Activated CD8-positive, alpha-beta memory T cell treated with anti-CD3 and anti-CD28 coated beads, Interleukin-2, amount 50 U/mL, for 48 hours (primary cell): Measurements from ENCODE around the gene KRTAP3-1.

Experiments
- DNase-seq: peaks from one replicate; pipeline ENCODE4 v3.0.0-alpha.2; 2020

KRTAP3-1 gene

DNA sequence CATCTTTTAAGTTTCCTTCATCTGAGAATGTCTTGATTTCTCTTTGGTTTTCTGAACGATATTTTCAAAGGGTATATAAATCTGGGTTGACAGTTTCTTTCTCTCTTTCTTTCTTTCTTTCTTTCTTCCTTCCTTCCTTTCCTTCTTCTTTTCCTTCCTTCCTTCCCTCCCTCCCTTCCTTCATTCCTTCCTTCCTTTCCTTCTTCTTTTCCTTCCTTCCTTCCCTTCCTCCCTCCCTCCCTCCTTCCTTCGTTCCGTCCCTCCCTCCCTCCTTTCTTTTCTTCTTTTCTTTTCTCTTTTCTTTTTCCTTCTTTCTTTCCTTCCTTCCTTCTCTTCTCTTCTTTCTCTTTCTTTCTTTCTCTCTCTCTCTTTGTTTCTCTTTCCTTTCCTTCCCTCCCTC is 34.6 kb downstream of the KRTAP3-1 start:
- no peak for DNase-seq

DNA sequence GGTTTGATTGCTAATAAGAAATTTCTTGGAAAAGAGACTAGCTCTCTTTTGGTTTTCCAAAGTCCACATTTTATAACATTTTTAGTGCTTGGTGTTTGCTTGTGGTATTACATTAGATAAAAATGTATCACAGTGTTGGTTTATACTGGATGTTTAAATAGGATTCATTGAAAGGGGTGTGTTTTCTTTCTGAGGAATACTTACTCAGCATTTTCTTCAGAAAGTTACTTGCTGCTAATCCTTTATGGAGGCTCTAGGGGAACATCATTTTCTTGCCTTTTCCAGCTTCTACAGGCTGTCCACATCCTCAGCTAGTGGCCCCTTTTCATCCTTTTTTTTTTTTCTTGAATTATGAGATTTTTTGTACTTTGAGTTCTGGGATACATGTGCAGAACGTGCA is 41.3 kb downstream of the KRTAP3-1 start:
- no peak for DNase-seq

GRCh38 chr17:40966848-40967247 is 42.1 kb downstream of the KRTAP3-1 start, which contains the start of gene KRT39:
TSS of gene KRT39 (minus strand) at chr17:40966948. CDS start at chr17:40966856, 92 bp downstream.
- DNase-seq: no peak

- no peak for DNase-seq
These were observed 45.1 kb downstream of the KRTAP3-1 start for GRCh38 chr17:40963838-40964237.

DNA sequence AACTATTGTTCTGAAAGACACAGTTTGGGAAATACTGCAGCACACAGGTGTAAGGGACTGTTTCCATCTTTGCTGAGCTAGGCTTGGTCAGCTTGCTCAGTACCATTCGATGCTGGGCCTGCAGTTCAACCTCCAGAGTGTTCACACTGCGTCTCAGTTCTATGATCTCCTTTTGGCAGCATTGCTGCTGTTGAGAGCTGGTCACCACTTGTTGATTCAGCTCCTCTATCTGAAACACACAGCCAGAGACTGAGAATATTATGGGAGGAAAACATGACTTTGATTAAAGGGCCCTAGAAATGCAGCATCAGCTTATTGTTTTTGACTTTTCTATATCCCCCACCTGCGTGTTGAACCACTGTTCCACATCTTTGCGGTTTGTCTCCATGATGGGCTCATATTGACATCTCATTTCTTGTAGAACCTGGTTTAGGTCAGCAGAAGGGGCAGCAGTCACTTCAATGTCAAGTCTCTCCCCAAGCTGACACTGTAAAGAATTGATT is 46.8 kb downstream of the KRTAP3-1 start:
- no peak for DNase-seq

GRCh38 chr17:40961591-40961990 is 47.3 kb downstream of the KRTAP3-1 start:
- no peak for DNase-seq

- DNase-seq: no peak
These were observed 48.8 kb downstream of the KRTAP3-1 start for GRCh38 chr17:40960144-40960543.
